Measurements from ENCODE around the gene TXLNA.
"Not testable (repeated sequence)": the region's sequence is repeated elsewhere in the genome, so short reads cannot be mapped to it uniquely, and the experiment has no call there.

TXLNA gene

DNA sequence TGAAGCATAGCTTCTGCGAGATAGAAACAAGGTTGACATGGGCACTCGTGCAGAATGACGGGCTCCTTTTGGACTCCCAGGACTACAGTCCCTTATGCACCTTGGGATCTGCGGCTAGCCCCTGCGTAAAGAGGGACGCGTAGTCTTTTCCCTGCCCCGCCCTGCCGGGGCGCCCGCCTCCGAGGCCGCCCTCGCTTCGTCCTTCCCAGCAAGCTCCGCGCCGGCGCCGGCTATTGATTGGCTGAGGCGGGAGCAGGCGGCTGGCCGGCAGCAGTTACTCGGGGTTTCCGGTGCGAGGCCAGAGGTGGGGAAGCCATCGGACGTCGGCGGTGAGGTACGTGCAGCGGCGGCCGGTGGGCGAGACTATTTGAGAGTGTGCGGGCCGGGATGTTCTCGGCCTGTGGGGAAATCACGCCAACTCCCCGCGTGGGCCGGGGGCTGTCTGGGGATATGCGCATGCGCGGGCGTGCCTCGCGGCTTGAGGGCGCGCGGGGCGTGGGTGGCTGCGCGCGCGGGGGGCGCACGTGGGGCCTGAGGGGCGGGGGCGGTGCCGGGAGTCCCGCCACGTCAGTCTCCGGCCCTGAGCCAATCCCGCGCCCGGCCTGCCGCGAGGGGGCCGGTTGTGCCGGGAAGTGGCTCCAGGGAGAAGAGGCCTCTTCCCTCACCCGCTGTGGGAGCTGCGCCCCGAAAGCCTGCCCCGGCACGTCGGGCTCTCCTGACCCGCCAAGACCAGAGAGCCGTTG lies at the start of gene TXLNA:
Gene TXLNA (plus strand): TSS at position 233 of the 743 bp plus-strand sequence. CDS start 671 bp downstream, outside the sequence.
- peak; percentile 91 for DNase-seq (ENCODE audit: low read depth)

DNA sequence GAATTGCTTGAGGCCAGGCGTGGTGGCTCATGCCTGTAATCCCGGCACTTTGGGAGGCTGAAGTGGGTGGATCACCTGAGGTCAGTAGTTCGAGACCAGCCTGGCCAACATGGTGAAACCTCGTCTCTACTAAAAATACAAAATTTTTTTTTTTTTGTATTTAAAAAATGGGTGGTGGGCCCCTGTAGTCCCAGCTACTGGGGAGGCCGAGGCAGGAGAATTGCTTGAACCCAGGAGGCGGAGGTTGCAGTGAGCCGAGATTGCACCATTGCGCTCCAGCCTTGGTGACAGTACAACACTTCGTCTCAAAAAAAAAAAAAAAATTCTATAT lies 45.6 kb upstream of the TXLNA start:
- DNase-seq (ENCODE audit: low read depth) = not testable (repeated sequence)

DNA sequence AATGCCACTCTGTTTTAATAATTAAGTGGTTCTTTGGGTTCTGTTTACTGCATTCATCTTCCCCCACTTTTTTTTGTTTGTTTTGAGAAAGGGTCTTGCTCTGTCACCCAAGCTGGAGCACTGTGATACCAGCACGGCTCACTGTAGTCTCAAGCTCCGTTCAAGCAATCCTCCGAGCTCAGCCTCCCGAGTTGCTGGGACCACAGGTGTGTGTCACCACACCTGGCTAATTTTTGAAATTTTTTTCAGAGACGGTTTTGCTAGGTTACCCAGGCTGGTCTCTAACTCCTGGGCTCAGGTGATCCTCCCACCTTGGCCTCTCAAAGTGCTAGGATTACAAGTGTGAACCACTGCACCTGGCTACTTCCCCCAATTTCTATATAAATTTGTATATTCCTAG lies 42.4 kb upstream of the TXLNA start:
- no peak for DNase-seq (ENCODE audit: low read depth)

DNA sequence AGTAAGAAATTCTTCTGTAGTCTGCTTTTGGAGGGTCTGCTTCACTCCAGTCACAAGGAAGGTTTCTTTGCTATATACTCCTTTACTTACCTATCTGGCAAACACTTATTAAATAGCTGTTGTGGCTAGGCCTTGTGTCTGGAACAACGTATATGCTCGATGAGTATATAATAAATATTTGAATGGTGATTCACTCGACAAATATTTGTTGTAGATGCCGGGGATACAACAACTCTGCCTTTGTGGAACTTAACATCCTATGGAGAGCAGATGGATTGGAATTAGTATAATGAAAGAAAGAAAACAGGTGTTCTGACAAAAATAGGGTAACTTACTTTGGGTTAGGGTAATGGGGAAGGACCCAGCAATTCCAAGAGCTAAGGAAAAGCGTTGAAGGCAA lies 40.5 kb upstream of the TXLNA start:
- DNase-seq (ENCODE audit: low read depth) = no peak

DNA sequence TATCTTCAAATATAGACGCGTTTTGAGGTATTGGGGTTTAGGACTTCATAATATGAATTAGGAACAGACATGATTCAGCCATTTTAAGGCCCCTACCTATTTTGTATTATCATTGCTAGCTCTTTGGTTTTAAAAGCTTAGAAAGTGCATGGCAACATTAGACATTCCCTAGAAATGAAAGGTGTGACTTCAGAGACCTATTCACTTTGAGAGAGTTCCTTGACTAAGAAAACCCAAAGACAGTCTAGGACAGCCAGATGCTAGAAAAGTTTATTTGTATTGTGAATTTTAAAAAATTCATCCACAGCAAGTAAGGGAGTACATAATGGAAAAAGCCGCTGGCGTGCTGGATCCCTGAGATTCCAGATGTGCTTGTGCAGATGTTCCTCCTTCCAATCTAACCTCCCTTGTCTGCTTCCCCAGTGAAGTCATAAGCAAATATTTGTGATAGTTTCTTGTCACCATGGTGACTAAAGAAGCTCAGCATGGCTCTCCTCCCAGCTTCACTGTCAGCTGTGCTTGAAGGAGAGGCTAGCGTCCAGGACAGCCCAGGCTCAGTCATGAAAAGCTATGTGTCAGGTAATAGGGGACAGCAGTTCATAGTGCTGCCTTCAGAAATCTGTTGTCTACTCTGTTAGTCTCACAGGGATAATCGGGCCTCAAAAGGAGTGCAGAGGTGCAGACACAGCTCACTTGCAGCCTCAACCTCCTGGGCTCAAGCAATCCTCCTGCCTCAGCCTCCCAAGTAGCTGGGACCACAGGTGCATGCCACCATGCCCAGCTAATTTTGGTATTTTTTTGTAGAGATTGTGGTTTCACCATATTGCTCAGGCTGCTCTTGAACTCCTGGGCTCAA lies 36.8 kb upstream of the TXLNA start:
- no peak for DNase-seq (ENCODE audit: low read depth)

DNA sequence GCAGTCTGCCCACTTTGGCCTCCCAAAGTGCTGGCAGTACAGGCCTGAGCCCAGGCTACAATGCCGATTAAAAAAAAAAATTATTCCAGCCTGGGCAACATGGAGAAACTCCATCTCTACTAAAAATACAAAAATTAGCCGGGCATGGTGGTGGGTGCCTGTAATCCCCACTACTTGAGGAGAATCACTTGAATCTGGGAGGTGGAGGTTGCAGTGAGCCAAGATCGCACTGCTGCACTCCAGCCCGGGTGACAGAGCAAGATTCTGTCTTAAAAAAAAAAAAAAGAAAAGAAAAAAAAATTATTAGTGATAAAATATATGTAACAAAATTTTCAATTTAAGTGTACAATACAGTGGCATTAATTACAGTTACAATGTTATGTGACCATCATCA lies 36.2 kb upstream of the TXLNA start:
- not testable (repeated sequence) for DNase-seq (ENCODE audit: low read depth)

DNA sequence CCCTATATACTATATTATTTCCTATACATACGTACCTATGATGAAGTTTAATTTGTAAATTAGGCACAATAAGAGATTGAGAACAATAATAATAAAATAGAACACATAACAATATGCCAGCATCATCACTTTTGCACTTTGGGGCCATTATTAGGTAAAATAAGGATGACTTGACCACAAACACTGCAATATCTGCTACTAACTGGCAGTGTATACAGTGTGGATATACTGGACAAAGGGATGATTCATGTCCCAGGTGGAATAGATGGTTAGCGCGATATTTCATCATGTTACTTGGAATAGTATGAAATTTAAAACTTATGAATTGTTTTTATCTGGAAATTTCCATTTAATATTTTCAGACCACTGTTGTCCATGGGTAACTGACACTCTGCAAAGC lies 35.4 kb upstream of the TXLNA start:
- no peak for DNase-seq (ENCODE audit: low read depth)

DNA sequence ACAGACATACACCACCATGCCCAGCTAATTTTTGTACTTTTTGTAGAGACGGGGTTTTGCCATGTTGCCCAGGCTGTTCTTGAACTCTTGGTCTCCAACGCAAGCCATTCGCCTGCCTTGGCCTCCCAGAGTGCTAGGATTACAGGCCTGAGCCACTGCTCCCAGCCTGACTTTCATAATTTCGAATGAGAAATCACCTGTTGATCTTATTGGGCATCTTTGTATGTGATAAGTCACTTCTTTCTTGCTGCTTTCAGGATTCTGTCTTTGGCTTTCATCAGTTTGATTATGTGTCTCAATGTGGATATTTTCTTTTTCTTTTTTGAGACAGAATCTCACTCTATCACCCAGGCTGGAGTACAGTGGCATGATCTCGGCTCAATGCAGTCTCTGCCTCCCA lies 31.7 kb upstream of the TXLNA start:
- not testable (repeated sequence) for DNase-seq (ENCODE audit: low read depth)

DNA sequence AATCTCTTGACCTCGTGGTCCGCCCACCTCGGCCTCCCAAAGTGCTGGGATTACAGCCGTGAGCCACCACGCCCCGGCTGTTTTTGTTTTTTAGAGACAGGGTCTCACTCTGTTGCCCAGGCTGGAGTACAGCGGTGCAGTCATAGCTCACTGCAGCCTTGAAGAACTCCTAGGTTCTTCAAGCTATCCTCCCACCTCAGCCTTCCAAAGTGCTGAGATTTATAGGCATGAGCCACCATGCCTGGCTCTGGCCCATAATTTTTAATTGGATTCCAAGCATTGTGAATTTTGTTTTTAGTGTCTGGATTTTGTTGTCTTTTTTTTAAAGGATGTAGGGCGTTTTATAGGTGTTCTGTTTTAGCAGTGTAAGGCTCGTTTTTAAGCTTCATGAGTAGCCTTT lies 28.6 kb upstream of the TXLNA start:
- no peak for DNase-seq (ENCODE audit: low read depth)

DNA sequence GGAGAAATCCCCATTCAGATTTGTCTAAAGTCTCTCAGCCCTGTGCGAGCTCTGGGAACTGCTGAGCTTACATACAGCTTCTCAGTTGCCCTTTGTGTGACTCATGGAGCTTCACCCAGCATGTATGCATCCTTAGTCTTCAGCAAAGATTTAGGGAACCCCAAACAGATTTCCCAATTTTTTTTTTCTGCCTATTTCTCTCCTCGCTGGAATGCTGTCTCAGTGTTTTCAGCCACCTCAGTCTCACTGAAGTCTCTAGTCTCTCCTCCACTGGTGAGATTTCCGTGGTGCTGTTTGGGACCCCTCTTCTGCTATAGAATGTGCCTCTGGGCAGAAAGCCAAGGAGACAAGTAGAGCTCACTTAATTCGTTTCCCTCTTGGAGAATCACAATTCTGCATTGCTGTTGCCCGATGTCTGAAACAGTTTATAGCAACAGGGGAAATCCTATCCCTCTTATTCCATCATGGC lies 28.1 kb upstream of the TXLNA start:
- no peak for DNase-seq (ENCODE audit: low read depth)

DNA sequence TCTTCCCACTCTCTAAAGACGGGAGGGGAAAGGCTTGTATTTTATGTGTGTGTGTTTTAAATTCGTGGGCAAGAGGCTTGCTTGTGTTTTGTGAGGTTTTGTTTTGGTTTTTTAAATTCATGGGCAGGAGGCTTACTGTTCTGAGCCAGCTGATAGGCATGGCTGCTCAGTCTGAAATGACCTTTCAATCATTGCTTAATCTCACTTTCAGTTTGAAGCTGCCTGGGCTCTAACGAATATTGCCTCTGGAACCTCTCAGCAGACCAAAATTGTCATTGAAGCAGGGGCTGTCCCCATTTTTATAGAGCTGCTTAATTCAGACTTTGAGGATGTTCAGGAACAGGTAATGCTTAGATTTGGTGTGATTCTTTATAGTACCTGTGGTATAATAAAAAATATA lies 20.3 kb upstream of the TXLNA start:
- DNase-seq (ENCODE audit: low read depth) = no peak

DNA sequence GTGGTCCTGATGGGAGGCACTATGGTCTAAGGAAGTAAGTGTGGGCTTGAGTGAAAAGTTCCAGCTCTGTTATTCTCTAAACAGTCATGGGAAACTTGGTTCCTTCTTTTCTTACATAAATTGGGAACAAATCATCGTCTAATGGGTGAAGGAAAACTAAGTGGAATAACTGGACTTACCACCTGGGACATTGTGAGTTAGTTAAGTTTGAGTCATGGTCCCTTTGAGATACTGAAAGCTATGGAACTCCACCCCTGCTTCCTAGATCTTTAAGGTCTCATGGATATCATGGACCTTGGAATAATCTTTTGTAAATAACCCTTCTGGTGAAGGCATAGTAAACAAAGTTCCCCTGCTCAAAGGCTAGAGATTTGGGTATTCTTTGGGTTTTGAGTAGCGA lies 16.1 kb upstream of the TXLNA start:
- no peak for DNase-seq (ENCODE audit: low read depth)

DNA sequence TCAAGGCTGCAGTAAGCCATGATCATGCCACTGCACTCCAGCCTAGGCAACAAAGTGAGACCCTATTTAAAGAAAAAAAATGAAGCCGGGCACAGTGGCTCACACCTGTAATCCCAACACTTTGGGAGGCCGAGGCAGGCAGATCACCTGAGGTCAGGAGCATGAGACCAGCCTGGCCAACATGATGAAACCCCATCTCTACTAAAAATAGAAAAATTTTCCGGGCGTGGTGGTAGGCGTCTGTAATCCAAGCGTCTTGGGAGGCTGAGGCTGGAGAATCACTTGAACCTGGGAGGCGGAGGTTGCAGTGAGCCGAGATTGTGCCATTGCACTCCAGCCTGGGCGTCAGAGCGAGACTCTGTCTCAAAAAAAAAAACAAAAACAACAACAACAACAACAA lies 13.8 kb upstream of the TXLNA start:
- not testable (repeated sequence) for DNase-seq (ENCODE audit: low read depth)

DNA sequence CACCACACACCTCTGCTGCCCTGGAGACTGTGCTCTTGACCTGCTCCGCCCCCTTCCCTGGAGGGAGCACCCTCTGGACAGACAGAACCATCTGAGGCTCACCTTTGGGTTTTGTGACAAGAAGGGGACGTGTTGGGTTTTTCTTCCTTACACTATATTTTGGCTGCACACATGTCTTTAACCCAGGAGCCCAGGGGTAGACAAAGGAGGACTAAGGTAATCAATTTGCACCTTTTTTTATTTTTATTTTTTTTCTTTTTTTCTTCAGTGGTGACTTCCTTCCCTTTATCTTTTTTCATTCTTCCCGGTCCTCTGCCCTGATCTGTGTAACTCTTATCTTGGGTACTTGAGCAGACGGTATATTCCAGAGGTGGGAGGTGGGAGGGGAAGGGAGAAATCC lies 8.5 kb upstream of the TXLNA start:
- no peak for DNase-seq (ENCODE audit: low read depth)

DNA sequence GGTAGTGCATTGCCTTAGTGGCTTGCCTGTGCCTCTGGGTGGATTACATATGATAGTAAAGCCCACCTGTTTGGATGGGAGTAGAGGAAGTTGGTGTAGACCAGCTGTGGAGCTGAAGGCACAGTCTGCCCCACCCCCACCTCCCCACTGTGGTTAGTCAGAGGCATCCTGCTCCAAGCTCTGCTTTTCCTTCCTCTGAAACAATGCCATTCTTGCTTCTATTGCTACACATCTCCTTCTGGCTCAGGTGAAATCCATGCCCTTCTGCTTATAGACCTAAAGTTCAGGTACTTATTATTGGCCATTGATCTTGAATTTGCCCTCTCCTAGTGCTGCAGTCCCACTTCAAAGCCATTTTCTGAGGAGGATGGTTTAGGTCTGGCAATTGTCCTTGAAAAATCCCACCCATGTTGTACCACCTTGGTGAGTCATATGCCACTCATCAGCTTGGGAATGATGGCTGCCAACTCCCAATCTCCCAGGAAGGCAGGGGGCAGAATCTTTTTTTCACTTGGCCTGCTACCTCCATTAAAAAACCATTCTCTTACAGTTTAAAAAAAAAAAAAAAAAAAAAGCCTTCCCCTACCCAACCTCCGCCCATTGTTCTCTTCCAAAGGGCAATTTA lies 6.7 kb upstream of the TXLNA start:
- no peak for DNase-seq (ENCODE audit: low read depth)

DNA sequence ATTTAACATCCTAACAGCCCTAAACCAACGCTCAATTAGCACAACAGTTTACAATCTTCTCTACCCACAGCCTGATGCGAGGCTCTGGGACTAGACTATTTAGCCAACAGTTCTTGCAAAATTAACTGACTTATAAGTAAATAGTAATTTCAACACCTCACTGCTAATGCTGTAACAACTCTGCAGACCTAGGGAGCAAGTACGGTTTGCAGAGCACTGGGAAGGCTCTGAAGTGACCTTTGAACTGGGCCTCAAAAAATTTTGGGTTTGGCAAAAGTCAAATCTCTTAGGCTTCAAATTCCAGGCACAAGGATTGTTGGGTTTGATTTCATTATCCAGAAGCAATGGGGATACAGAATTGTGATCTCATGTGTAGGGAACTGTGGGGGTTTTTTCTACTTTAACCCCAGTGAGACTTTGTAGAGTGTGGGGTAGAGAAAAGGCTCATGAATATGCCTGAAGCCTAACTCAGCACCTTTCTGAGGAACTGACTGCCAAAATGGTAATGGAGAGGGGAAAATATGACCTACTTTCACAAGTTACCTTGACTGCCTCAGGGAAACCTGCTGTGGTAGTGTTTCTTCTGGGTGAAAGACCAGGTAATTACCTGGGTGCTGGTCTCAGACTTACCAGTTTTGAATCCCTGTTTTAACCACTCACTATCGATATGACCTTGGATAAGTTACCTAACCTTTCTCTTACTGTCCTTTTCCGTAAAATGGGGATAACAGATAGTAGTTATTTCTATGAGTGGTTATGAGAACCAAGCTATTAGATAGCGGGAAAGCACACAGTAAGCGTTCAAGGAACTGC lies 889 bp upstream of the TXLNA start:
- DNase-seq (ENCODE audit: low read depth) = no peak

DNA sequence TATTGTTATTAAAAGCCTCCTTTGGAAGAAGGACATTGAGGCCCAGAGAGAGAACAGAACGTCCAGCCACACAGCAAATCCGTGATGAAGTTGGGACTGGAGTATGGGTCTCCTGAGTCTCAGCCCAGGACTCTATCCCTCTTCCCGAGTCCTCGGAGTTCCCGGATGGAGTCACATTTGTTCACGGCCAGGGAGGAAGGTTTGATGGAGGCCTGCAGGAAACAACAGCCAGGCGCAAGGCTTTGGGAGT lies 357 bp upstream of the TXLNA start:
- no peak for DNase-seq (ENCODE audit: low read depth)

DNA sequence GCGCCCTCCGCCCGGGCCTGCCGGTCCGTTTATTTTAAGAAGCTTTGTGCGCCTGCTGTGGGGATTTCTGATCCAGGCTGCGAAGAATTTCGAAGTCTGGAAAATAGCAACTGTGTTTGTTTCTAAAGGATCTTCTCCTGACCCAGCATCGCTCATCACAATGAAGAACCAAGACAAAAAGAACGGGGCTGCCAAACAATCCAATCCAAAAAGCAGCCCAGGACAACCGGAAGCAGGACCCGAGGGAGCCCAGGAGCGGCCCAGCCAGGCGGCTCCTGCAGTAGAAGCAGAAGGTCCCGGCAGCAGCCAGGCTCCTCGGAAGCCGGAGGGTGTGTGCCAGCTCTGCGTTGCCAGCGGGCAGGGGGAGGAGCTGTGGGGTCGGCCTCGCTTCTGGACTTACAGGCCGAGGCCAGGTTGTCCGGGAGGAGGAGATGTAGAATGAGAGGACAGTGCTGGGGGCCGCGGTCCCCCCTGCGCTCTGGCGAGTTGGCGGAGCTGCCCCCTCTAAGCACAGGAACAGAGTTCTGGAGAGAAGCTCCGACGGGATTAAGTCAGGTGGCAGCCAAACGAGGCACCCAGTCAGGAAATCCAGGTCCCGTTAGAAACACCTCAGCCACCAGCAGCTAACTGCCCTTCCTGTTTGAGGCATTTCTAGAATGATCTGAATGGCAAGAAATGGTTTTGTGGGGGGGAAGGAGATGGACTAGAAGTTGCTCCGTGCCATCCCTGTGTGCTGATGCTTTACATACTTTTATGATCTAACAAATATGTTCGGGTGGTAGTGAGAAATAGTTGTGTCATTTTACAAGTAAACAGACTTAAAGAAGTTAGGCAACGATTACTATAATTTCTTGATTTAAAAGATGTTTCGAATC lies 948 bp downstream of the TXLNA start:
- peak; percentile 20 for DNase-seq (ENCODE audit: low read depth)

DNA sequence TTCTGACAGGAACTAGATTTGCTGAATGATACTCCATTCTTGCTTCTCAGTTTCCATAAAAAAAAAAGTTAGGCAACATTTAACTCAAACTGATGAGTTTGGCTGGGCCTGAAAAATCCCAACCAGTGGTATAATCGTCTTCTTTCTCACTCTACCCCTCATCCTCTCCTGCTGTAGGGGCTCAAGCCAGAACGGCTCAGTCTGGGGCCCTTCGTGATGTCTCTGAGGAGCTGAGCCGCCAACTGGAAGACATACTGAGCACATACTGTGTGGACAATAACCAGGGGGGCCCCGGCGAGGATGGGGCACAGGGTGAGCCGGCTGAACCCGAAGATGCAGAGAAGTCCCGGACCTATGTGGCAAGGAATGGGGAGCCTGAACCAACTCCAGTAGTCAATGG lies 1.6 kb downstream of the TXLNA start:
- no peak for DNase-seq (ENCODE audit: low read depth)

DNA sequence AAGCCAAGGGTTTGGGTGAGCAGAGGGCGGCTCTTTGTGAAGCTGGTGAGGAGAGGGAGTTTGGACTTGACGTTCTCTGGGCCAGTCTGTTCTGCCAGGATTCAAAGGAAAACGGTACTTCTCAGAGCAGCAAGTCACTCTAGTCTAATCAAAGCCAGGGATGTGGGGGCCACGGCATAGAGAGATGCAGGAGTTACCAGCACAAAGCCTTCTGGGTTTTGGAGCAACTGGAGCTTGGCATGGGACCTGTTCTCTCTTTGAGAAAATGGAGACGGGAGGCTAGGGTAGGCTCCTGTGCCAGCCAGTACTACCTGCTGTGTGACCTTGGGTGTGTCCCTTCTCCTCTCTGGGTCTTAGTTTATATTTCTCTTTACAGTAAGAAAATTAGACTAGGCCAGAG lies 2.1 kb downstream of the TXLNA start:
- no peak for DNase-seq (ENCODE audit: low read depth)

DNA sequence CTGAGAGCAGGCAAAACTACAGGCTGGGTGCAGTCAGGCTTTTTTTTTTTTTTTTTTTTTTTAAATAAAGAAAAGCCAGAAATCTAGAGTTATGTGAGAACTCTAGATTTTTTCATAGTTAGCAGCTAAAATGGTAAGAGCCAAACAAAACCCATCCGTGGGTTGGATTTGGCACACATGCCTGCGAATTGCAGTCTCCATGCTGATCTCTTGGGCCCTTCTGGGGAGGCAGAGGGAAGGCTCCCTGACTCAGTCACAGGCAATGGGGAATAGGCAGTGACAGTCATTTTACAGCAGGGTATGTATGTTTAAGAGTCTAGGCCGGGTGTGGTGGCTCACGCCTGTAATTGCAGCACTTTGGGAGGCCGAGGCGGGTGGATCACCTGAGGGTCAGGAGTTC lies 2.6 kb downstream of the TXLNA start:
- no peak for DNase-seq (ENCODE audit: low read depth)

DNA sequence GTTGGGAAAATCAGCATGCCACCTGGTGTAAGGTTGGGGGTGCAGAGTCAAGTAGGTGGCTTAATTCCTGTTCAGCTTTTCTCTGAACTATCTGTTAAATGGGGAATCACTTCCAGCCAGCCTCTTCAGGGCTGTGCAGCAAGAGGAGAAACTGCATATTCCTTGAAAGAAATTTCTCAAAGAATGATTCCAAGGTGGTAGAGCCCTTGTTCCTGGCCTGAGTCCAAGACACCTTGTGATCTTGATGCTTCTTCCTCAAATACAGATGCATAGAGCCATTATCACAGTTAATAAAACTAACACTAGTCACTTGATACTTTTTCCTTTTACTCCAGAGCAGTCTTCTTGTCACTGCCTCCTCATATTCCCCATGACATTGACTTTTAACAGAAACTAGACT lies 5.2 kb downstream of the TXLNA start:
- no peak for DNase-seq (ENCODE audit: low read depth)

Measured in activated T-cell treated with anti-CD3 and anti-CD28 coated beads for 48 hours (primary cell).